ENCODE data around the gene CTF1. TPM values are rescaled to one million over a fixed set of nuclear protein-coding genes. Genes with fewer than 3 reads are reported as not detected.

CTF1 gene
- total and polyA plus RNA-seq, 12 donors = 6.5 to 28.2 (median 17.8) TPM

- intact Hi-C loops (cut with DNase I) = loop anchor here in 5 of 10 donors (1.0 to 5.0 kb wide), 6 partner anchors 26 to 264 kb away; partner anchors contain the start of genes BCL7C (in 1 of the 5), CTF1 (in 1 of the 5) and FBRS (in 1 of the 5)
Measured at GRCh38 chr16:30922960-30923535, 26.6 kb downstream of the CTF1 start.

GRCh38 chr16:30923554-30924075 lies 27.2 kb downstream of the CTF1 start, which contains the start of gene FBXL19:
Gene FBXL19 (plus strand): TSS chr16:30923572. CDS start chr16:30925755, 2,183 bp downstream.
- no peaks in the 10 kb centered on the region for H3K9me3 ChIP-seq
- peak in 1 of 8 donors; percentile 5 for ATAC-seq
- intact Hi-C loops (cut with DNase I) = loop anchor here in 4 of 10 donors (2.0 to 5.0 kb wide), 5 partner anchors 27 to 265 kb away; partner anchors contain the start of genes CTF1 (in 1 of the 4) and FBRS (in 1 of the 4)
- peak within 1 kb of the TSS; percentile 86 to 97 (median 94) for H3K27ac ChIP-seq
- TF ChIP-seq CTCF (IDR thresholded peaks at IDR 0.05) = no peak
- peaks cover 0 to 24% (median 16%) of the 10 kb centered on the region in 9 donors for H3K4me1 ChIP-seq
- peaks cover 0 to 22% (median 0%) of the 10 kb centered on the region in 9 donors for H3K36me3 ChIP-seq
- DNase-seq = peak in 1 of 2 donors; percentile 60
- WGBS, 2 donors = 0% methylated on average over 21 to 30 of the region's 31 CpGs
- H3K4me3 ChIP-seq = peak within 1 kb of the TSS; percentile 57 to 89 (median 73)
- H3K27me3 ChIP-seq = no peaks in the 10 kb centered on the region

More at GRCh38 chr16:30922960-30923535, 26.6 kb downstream of the CTF1 start:
- Histone ChIP-seq H3K36me3 (peaks cover 0 to 22% (median 0%) of the 10 kb centered on the region in 9 donors), H3K9me3 (no peaks in the 10 kb centered on the region), H3K27me3 (no peaks in the 10 kb centered on the region), H3K4me3 (peak overlapping the region; percentile 57 to 89 (median 73)), H3K4me1 (peaks cover 0 to 24% (median 16%) of the 10 kb centered on the region in 9 donors), H3K27ac (peak overlapping the region; percentile 86 to 97 (median 94))
- ATAC-seq = peak; percentile 80 to 89 (median 86)
- TF ChIP-seq CTCF (IDR thresholded peaks at IDR 0.05) = no peak
- peak; percentile 99 to 100 for DNase-seq
- 0 to 1% methylated on average over 32 to 33 of the region's 33 CpGs for WGBS, 2 donors

GRCh38 chr16:30924076-30924912 lies 27.9 kb downstream of the CTF1 start:
- H3K9me3 ChIP-seq = no peaks in the 10 kb centered on the region
- H3K4me3 ChIP-seq = peak overlapping the region; percentile 57 to 89 (median 73)
- no peaks in the 10 kb centered on the region for H3K27me3 ChIP-seq
- 4 to 5% methylated on average over 34 to 50 of the region's 53 CpGs for WGBS, 2 donors
- intact Hi-C loops (cut with DNase I) = loop anchor here in 3 of 10 donors (5.0 kb wide), 2 partner anchors 77 to 82 kb away; no protein-coding TSS in a partner anchor
- ATAC-seq (no peak), DNase-seq (peak in 1 of 2 donors; percentile 35)
- peak overlapping the region in 9 of 10 donors; percentile 46 to 94 (median 87) for H3K27ac ChIP-seq
- no peak for TF ChIP-seq CTCF (IDR thresholded peaks at IDR 0.05)
- H3K36me3 ChIP-seq = peaks cover 0 to 29% (median 0%) of the 10 kb centered on the region in 9 donors
- peaks cover 0 to 24% (median 16%) of the 10 kb centered on the region in 9 donors for H3K4me1 ChIP-seq
